Measurements from ENCODE around the gene EEPD1.

The EEPD1 gene

DNA sequence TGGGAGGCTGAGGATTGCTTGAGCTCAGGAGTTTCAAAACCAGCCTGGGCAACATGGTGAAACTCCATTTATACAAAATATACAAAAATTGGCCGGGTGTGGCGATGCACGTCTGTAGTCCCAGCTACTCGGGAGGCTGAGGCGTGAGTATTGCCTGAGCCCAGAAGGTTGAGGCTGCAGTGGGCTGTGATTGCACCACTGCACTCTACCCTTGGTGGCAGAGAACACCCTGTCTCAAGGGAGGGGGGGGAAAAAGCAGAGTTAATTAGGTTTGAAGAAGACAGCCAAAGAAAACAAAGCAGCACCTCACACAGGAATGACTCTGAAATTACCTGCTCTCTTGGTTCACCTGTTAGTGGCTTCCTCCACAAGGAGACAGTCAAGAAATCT, 110.0 kb downstream of the EEPD1 start:
- DNase-seq = no peak

DNA sequence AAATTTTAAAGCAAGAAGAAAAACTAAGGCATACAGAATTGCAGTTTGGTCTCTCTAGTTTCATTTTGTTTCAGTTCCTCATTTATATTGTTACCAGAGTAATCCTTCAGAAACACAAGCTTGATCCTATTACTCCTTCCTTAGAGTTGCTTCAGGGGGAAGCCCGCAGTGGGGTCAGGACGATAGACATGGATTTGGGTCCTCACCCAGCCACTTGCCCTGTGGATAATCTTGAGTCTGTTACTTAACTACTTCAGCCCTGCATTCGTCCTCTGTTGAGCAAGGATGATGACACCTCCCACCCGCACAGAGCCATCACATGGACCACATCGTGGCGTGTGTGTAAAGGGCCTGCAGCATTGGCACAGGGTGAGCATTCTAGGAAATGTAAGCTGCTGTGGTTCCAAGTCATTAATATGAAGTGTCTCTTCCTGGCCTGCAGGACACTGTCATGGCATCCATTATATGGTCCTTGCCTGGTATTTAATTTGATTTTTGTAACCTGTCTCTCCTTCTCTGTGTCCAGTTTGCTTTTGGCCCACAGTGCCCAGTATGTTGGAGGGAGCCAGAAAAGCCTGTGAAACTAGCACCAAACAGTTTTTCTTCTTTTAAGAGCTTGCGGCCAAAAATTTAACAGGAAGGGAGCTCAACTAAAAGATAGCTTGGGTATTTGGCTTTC, 111.2 kb downstream of the EEPD1 start:
- DNase-seq = peak; percentile 2

DNA sequence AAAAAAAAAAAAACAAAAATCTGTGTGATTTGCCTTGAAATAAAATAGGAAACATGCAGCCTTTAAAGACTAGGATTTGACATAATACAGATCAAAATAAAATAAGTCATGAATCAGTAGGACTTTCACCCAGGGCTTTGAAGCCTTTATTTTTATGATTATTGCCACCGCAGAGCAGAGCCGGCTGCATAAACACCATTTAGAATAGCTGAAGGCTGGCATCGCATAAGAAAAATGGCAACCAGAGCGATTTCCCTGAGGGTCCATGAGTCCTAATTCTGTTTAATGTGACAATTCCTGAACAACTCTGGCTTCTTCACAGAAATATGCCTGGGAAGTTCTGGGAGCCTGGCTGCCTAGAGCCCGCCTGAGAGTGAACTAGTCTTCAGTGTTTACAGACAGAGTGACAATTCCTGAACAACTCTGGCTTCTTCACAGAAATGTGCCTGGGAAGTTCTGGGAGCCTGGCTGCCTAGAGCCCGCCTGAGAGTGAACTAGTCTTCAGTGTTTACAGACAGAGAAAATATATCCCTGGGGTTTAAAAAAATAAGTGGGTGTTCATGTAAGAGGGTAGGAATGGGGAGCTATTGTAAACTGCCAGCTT, 112.0 kb downstream of the EEPD1 start:
- no peak for DNase-seq

DNA sequence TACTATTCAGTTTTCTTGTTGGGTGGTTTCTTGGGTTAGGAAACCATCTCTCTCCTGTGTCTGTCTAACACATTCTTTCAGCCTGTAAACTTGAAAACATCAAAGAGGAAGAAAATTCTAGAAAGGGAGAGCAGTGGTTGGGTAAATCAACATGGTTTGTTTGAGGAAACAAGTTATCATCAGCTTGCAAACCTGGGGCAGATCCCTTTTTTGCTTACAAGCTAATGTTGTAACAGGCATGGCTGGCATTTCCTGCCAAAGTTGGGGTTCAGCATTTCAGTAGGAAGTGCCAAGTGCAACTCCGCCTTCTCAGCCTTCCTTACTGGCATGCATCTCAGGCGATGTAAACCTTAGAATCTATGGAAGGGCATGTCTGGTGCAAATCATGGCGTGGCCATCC, 112.6 kb downstream of the EEPD1 start:
- no peak for DNase-seq

DNA sequence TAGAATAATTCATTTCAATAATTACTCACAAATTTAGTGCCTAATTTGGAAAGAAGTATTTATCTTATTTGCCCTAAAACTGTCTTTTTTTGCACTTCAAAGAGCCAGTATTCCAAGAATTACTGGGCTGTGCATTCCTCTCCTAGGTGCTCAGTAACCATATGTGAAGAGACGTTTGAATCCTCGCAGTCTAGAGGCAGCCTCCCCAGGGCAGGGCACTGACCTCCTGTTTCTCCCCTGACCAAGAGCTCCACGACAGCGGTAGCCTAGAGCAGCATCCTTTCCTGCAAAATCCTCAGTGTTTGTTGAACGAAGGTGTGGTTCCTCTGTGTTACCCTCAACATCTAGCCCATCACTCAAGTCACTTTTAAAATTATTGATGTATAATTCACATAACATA, 113.1 kb downstream of the EEPD1 start:
- no peak for DNase-seq

DNA sequence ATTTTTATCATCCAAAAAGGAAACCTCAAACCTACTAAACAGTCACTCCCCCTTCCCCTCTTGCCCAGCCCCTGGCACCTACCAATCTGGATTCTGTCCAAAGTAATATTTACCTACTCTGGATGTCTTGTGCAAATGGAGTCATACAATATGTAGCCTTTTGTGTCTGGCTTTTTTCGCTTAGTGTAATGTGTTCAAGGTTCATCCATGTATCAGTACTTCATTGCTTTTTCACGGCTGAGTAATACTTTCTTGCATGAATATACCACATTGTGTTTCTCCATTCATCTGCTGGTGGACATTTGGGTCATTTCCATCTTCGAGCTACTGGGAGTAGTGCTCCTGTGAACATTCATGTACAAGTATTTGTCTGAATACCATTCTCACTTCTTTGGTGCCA, 113.6 kb downstream of the EEPD1 start:
- peak; percentile 68 for DNase-seq

DNA sequence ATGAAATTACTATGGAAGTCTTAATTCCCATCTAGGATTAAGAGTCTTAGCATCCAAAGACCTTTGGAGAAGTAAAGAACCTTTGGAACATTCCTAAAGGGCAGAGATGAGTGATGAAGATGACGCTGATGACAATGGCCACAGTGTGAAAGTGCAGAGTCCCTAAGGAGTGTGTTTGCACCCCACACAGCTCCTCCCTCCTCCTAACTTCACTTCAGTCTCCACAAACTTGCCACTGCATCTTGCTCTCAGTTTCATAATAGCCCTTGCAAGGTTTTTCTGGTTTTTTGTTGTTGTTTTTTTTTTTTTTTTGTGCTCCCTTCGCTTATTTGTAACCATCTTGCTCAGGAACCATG, 119.1 kb downstream of the EEPD1 start:
- DNase-seq = no peak

DNA sequence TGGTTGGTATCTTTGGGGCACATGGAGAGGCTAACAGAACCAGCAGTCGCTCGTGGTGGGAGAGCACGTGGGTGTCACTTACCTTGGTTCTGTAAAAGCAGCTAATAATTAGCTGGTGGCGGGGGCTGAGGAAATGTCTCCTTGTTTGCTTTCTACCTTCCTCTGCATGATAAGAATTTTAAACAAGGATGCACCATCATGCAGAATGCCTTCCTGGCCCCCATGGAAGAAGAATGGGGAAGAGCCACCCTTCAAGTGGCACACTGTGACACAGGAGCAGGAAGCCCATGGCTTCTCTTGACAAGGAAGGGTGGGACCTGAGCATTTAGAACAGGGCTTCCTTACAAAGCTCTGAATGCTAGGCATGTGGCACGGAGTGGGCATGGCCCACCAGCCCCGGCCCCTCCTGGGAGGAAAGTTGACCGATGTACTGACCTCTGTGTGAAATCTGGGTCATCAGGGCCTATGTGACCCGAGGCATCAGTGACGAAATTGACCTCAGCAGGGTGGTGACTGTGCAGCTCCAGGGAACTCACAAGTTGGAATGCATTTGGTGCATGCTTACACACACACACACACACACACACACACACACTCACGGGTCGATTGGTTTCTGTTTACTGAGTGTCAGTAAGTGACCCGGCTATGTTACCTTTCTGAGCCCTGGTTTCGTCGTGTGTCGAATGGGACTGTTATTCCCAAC, 119.7 kb downstream of the EEPD1 start:
- DNase-seq = peak; percentile 15

DNA sequence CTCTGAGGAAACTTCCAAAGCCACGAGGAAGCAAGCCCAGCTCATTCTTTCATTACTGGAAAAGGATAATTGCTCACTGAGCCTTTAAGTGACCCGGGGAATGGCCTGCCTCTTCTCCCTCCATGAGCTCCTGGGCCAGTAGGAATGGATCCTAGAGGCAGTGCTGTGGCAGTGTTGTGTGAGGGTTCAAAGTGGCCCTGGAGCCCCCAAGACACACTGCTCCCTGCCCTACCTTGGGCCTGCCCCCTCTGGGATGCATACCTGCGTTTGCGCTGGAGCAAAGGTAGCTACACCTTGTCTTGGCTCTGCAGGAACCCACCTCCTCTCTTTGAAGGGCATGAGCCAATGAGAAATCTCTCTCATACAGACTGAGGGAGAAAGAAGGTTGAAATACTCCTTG, 120.8 kb downstream of the EEPD1 start:
- DNase-seq = no peak

DNA sequence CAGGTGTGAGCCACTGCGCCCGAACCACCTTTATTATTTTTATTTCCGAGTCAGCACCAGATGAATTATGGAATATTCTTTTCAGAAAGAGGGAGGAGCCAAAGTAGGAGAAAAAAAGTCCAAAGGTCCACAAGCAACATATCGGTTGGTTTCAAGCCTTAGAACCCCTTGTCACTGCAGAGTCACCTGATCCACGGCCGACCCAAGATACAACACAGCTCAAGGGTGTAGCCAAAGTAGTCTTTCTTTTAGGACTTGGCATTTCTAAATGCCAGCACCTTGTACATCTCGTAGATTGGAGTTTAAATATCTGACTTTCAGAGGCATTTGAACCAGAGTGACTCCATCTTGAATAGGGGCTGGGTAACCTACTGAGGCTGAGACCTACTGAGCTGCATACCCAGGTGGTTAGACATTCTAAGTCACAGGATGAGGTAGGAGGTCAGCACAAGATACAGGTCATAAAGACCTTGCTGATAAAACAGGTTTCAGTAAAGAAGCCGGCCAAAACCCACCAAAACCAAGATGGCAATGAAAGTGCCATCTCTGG, 122.8 kb downstream of the EEPD1 start:
- DNase-seq = no peak

DNA sequence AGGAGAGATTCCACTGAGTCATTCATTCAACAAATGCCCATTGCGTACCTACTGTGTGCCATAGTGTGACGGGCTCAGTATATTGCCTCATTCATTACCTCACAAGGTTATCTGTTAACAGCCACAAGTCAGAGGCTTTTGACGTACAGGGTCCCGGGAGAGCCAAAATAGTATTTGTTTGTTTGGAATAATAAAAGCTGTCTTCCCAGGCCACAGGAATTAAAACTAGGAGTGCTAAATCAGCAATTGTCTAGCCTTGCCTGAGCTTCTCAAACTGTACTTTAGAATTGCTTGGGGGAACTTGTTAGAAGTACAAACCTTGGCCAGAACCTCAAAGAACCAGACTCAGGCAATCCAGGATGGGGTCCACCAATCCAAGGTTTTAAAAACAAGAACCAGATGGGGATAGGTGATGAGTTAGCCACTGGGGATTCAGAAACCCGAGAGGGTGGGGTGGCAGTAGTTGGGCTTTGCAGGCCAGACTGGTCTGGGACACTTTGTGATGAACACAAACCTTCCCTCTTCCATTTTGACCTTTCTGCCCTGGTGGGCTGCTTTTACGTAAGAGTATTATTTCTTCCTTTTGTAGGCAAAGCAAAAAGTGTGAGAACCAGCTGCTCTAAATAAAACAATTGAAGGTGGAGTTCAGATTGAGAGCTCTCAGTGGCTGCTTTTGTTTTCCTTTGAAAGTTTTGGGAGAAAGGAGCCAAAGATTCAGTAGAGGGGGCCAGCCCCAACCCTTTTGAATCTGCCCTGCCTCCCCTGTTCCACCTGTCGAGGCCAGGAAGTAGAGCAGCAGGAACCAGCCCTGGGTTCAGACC, 123.6 kb downstream of the EEPD1 start:
- DNase-seq = no peak

DNA sequence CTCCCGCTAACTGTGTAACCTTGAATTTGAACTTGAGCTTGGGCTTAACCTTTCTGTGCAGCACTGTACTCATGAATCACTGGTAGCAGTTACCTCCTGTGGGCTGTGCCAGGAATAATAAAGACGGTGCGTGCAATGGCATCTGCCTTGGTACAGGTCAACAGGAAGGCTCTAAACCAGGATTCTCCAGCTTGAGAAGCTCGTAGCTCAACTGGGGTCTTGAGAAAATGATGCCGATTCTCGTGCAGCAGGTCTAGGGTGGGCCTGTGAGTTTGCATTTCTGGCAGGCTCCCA, 124.1 kb downstream of the EEPD1 start:
- DNase-seq = no peak

DNA sequence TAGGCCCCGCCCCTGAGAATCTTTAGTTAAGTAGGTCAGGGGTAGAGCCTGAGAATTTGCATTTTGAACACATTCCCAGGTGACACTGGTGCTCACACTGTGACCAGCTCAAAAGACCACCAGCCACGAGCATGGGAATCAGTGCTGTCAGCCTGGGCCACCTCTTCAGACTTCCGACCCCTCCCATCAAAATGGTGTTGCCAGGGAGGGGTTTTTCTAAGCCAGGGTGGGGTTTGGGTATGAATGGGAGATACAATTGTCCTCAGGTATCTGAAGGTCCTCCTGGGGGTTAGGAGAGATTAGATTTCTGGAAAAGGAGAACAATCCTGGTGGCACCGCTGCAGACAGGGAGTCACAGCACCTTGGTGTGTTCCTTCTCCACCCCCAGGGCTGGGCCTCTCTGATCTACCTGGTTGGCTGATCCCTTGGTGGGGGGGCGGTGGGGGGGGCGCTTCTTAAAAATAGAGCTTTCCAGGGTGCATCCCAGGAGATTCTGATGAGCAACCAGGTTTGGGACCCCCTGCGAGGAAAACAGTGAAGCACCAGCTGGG, 125.1 kb downstream of the EEPD1 start:
- DNase-seq = no peak

DNA sequence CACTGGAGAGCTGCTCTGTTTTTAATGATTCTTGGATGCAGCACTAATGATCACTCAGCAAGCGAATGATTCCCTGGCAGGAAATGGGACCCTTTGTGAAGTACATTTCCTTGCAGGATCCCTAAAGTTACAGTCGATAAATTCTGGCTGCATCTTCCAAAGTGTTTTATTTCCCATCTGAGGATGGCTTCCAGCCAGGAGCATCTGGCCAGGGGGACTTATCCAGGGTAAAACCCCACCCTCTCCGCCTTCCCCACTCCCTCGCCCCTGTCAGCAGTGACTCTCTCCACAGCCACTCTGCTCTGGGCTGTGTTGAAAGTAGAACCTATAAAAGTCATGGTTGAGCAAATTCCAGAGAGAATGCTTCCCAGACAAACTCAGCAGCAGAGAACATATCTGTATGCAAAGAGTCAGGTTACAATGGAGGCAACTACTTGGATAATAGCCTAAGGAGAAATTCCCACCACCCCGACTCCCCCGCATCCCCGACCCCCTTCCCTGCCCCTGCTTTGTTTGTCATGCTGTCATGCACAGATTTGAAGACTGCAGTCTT, 125.6 kb downstream of the EEPD1 start:
- DNase-seq = no peak

DNA sequence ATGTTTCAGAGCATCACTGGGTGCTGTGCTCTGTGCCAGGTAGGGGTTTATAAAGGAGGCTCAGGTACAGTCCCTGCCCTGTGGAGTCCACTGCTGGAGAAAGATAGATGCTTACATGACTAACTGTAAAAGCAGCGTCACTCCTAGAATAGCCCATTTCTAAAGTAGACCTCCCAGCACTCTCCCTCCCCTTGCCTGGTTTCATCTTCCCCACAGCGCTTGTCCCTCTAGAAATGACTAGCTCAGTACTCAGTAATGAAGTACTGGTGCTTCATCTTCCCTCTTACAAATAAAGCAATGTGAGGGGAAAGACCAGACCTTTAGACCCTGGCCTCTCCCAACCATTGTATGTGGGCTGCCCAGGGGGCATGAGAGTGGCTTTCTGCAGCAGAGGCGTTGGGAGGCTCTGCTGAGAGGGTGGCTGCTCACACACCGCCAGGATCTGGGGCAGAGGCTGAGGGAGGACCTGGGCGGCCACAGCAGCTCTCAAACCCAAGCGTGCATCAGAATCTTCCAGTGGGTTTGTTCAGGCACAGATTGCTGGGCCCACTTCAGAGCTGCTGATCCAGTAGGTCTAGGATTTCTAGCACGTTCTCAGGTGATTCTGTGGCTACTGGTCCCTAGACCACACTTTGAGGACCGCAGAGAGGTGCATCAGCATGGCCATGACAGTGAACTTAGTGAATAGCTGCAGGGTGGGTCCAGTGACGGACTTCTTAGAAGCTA, 126.3 kb downstream of the EEPD1 start:
- DNase-seq = no peak

DNA sequence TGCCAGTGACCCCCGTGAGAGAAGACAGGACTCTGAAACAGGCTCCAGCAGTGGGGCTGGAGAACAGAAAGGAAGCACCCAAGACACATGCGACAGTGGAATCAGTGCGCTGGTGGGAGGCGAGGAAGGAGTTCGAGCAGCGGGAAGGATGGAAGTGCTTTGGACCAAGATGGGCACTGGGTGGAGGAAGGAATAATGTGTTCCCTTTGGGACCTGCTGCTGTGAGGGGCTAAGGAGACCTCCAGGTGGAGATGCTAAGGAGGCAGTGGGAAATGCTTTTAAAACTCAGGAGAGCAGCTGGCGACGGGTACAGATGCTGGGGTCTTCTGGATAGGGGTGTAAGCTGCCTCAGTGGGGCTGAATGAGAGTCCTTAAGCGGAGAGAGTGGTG, 126.9 kb downstream of the EEPD1 start:
- no peak for DNase-seq

DNA sequence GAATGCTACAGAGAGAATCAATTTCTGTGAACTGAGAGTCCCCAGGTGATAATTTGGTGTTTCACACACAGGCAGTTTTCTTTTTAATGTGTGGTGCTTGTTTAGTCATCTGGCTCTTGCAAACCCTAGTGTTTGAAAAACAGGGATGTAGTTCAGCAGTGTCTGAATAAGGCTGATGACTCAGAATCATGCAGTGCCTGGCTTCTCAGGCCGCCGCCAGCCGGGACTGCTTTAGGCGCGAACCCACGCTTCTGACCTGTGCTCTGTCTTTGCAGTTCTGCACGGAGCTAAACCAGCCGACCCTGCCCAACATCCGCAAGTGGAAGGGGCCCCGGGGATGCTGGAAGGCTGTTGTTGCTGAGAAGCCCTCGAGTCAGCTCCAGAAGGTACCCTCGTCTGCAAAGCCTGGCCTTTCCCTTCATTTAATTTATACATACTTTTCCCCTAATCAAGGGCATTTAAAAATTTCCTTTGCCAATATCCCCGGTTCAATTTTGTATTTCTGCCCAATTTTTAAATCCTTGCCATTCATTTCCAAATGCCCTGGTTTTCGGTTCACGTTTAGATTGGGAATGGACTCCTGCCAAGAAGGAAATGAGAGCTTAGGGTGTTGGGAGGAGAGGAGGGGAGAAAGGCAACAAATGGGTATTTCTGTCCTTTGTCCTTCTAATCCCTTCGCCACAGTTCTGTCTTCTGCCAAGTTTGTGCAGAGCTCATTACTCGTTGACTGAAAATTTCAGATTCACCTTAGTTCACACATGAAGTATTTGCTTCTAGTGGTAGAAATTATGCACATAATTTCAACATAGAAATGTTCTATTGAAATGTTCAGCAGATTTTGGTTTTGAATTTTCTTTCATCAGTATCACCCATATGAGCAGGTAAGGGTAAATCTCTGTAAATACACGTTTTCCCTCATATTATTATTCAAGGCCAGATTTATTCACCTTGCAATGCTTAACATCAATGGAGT, 128.1 kb downstream of the EEPD1 start:
- peak; percentile 70 for DNase-seq

DNA sequence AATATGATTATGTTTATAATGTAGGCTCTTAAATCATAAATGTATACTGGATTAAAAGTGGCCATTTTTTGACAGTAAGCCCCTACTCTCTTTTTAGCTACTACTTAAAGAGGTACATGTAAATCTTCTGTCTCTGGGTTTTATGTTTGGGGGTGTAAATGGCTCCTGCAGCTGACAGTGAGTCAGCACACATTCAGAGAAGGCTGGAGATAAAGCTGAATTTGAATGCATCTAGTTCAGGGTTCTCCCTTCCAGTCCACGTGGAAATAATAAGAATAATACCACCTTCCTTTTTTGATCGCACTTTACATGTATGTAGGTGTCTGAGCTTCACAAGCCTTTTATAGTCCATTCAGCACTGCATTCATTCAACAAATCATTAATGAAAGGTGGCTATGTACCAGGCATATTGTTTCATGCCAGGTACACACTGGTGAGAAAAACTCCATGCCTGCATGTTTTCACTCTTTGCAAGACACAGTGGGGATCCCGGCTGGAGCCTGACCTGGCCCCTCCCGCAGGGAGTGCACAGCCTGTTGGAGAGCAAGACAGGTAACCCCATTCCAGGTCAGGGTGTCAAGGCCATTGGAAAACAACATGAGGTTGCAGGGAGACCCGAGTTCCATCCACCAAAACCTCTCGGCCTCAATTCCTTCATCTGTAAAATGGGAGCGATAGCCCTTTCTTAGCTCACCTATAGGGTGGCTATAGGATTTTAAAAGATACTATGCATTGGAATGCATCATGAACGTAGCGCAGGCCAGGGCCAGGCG, 129.1 kb downstream of the EEPD1 start:
- DNase-seq = no peak

DNA sequence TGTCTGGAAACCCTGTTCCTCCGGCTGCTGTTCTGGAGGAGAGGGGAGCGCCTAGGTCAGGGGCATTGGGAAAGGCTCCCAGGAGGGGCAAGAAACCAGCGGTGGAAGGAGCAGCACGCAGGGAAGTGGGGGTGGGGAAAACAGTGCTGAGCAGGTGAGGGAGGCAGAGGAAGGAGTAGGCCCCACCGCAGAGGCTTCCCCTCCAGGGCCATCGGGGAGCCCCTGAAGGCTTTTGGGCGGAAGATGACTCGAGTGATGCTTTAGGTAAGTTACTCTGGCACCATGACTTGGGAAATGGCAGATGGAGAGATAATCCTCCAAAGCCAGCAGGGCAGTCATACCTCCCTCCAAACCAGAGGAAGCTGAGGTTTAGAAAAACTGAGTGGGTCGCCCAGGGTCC, 130.1 kb downstream of the EEPD1 start:
- DNase-seq = no peak

DNA sequence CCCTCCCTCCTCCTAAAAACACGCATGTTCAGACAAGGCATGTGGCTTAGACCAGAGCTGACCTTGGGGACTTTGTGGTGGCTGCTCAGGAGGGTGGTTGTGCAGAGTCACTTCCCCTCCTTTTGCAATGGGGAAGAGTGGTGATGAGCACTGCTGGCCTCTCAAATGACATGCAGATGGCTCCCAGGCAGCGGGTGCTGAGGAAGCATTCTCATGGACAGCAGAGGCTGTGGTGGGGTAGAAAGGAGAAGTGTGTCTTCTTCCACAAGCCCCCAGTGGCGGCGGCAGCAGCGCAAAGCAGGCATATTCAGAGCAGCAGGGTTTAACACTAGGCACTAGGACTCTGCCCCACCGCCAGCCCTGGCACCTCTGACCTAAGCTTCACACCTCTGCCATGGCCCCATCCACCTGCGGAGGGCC, 130.7 kb downstream of the EEPD1 start:
- DNase-seq = no peak

All from NCI-H2029 treated with DMSO at 0.1 percent for 48 hours (cell line).